HepG2 (cell line): ENCODE data around the gene HCFC1R1. TPM values are rescaled to one million over a fixed set of nuclear protein-coding genes. Genes with fewer than 3 reads are reported as not detected.

Source experiments
- ATAC-seq: fragments of 200-7000 bp; cut with Tn5 transposase; 3 replicates; pipeline ENCODE4 v1.9.1; 2020; ENCODE audit warnings: mild to moderate bottlenecking, moderate library complexity
- BruUV-seq: library from RNA; stranded (reverse); fragments of 400-500 nt; replicated peaks from 2 replicates; lab custom pipeline; 2021; lab: Mats Ljungman, UMichigan
- CTCF ChIA-PET: fragments of 300-600 bp; formaldehyde crosslinking; extraction: SDS; loops from one replicate; lab custom pipeline; 2021; ENCODE audit warnings: low total read pairs, inconsistent platforms, low intra/inter-chr PET ratio; lab: Yijun Ruan, JAX
- POLR2A ChIA-PET: fragments of 350-600 bp; sonication (Branson Sonifier 250); formaldehyde crosslinking; loops from one replicate; lab custom pipeline; 2020; ENCODE audit warnings: antibody characterized with exemption, inconsistent platforms; lab: Yijun Ruan, JAX
- DNase-seq: peaks from one replicate; pipeline ENCODE4 v3.0.0-alpha.2; 2015; ENCODE audit warnings: low spot score
- FAIRE-seq: peaks from 3 replicates; lab custom pipeline; 2011; peaks lifted over from hg19 to GRCh38; lab: Jason Lieb, UNC
- H2AFZ ChIP-seq: one replicate; pipeline ENCODE4 v1.6.1; 2011; ENCODE audit warnings: low read length, inconsistent platforms
- H3K27ac ChIP-seq: fragments of 300-600 bp; 3 replicates; pipeline ENCODE4 v1.8.0; 2011; ENCODE audit warnings: mixed run types, mild to moderate bottlenecking, mixed read lengths, low read length, inconsistent platforms; ENCODE audit not compliant: insufficient read depth; ENCODE audit errors: extremely low read length
- H3K27me3 ChIP-seq, 2 experiments: fragments of 200-600 bp in 1 of 2; 2 replicates in 1 of 2; 3 replicates in 1 of 2; pipeline versions ENCODE4 v1.6.0 to v1.8.0; 2011; ENCODE audit warnings: low read length in 2 of 2, mild to moderate bottlenecking in 2 of 2, moderate library complexity in 2 of 2, inconsistent platforms in 1 of 2; ENCODE audit not compliant: insufficient read depth in 2 of 2, control insufficient read depth in 1 of 2
- H3K36me3 ChIP-seq, 2 experiments: fragments of 200-600 bp in 1 of 2; replicated peaks in 1 of 2; 2 replicates in 1 of 2; 3 replicates in 1 of 2; pipeline versions ENCODE4 v1.5.1 to v1.8.0; 2011; ENCODE audit warnings: low read length in 2 of 2, inconsistent platforms in 1 of 2; ENCODE audit not compliant: insufficient read depth in 2 of 2, control insufficient read depth in 1 of 2
- H3K4me1 ChIP-seq: 2 replicates; pipeline ENCODE4 v1.5.1; 2012; ENCODE audit warnings: low read length, inconsistent platforms; ENCODE audit not compliant: insufficient read depth
- H3K4me2 ChIP-seq: 2 replicates; pipeline ENCODE4 v1.6.0; 2011; ENCODE audit warnings: low read depth, low read length, inconsistent platforms
- H3K4me3 ChIP-seq, 3 experiments: fragments of 200-600 bp in 1 of 3; sonication (generic), shearing (Covaris generic) in 1 of 3; replicated peaks in 1 of 3; 2 replicates each; pipeline ENCODE4 v1.5.1; 2011 to 2016; ENCODE audit warnings: low read length in 3 of 3, inconsistent platforms in 2 of 3, low read depth in 2 of 3, mild to moderate bottlenecking in 2 of 3, control low read depth in 1 of 3, mixed read lengths in 1 of 3; ENCODE audit not compliant: insufficient read depth in 1 of 3
- H3K79me2 ChIP-seq: one replicate; pipeline ENCODE4 v1.6.1; 2011; ENCODE audit warnings: low read length, inconsistent platforms; ENCODE audit not compliant: insufficient read depth
- H3K9ac ChIP-seq: 2 replicates; pipeline ENCODE4 v1.6.0; 2011; ENCODE audit warnings: mild to moderate bottlenecking, low read depth, low read length, inconsistent platforms; ENCODE audit not compliant: insufficient read depth
- H3K9me3 ChIP-seq: 2 replicates; pipeline ENCODE4 v1.5.1; 2012; ENCODE audit warnings: mild to moderate bottlenecking, low read length
- H4K20me1 ChIP-seq: 2 replicates; pipeline ENCODE4 v1.6.0; 2011; ENCODE audit warnings: inconsistent platforms, mild to moderate bottlenecking, low read length, moderate library complexity; ENCODE audit not compliant: insufficient read depth
- CENPBD1 ChIP-seq: sonication (generic); formaldehyde crosslinking; IDR thresholded peaks from 2 replicates; pipeline ENCODE4 v1.8.0; 2022; ENCODE audit warnings: missing genetic modification reagents, low read depth, mild to moderate bottlenecking, borderline replicate concordance
- ETV5 ChIP-seq: IDR thresholded peaks from 2 replicates; pipeline ENCODE4 v1.6.1; 2018; ENCODE audit warnings: missing biosample characterization, missing genetic modification reagents, inconsistent platforms, borderline replicate concordance
- HHEX ChIP-seq: IDR thresholded peaks from 2 replicates; pipeline ENCODE4 v1.6.1; 2016; ENCODE audit warnings: control low read depth
- IRF2 ChIP-seq: IDR thresholded peaks from 2 replicates; pipeline ENCODE4 v1.6.1; 2018; ENCODE audit warnings: missing genetic modification reagents, missing compliant biosample characterization
- KDM2A ChIP-seq: sonication (generic); formaldehyde crosslinking; IDR thresholded peaks from 2 replicates; pipeline ENCODE4 v1.4.0; 2020; ENCODE audit warnings: low read depth, missing genetic modification reagents, borderline replicate concordance
- TAF1 ChIP-seq: sonication (generic); formaldehyde crosslinking; IDR thresholded peaks from 2 replicates; pipeline ENCODE4 v1.4.0; 2020; ENCODE audit warnings: missing genetic modification reagents
- THAP11 ChIP-seq: IDR thresholded peaks from 2 replicates; pipeline ENCODE4 v1.6.1; 2016; ENCODE audit warnings: missing biosample characterization, missing genetic modification reagents
- ZNF547 ChIP-seq: sonication (generic); formaldehyde crosslinking; IDR thresholded peaks from 2 replicates; pipeline ENCODE4 v1.5.1; 2020; ENCODE audit warnings: mild to moderate bottlenecking, missing genetic modification reagents
- ZNF768 ChIP-seq: sonication (generic); formaldehyde crosslinking; IDR thresholded peaks from 2 replicates; pipeline ENCODE4 v1.4.0; 2020; ENCODE audit warnings: missing genetic modification reagents
- ZNF891 ChIP-seq: sonication (generic); formaldehyde crosslinking; IDR thresholded peaks from 2 replicates; pipeline ENCODE4 v1.5.0; 2020; ENCODE audit warnings: mild to moderate bottlenecking, missing genetic modification reagents
- WGBS: methylation state at CpG from one replicate; pipeline ENCODE4 v1.1.6; 2017; ENCODE audit warnings: low lambda C conversion rate; 5-methylcytosine and 5-hydroxymethylcytosine counted together
- in situ Hi-C: cut with HindIII; loops from 2 replicates; pipeline ENCODE4 v1.10.0; 2017; ENCODE audit warnings: low pct_unique_long_range_greater_than_20kb; ENCODE audit not compliant: extremely low pct_ligation_motif_present
- intact Hi-C: fragments of 100-400 bp; cut with micrococcal nuclease; formaldehyde crosslinking; loops from one replicate; pipeline ENCODE4 v1.10.0; 2022; ENCODE audit not compliant: unreplicated experiment
- polyA plus RNA-seq, 8 experiments: library from polyadenylated mRNA; depleted of rRNA in 3 of 8; stranded (reverse) in 7 of 8; unstranded in 1 of 8; fragments of >200 nt; fragmentation: Illumina TruSeq in 4 of 8; extraction: Trizol in 4 of 8; gene quantifications; 2 replicates each; pipeline versions ENCODE4 v1.2.1 to v1.2.3, GENCODE V29; 2011 to 2016; ENCODE audit warnings: low read depth in 4 of 8, missing spikeins in 1 of 8, mixed read lengths in 1 of 8; ENCODE audit not compliant: insufficient read depth in 1 of 8
- total RNA-seq, 5 experiments: library from RNA; depleted of rRNA; stranded (reverse); fragments of >200 nt; fragmentation: Illumina TruSeq; extraction: Trizol; gene quantifications; 2 replicates each; pipeline ENCODE4 v1.2.3, GENCODE V29; 2016; ENCODE audit warnings: low read depth in 1 of 5
- TF ChIP-seq, protein P1 (sequence below): sonication (generic); formaldehyde crosslinking; IDR thresholded peaks from 2 replicates; pipeline ENCODE4 v1.9.0; 2021; ENCODE audit warnings: missing genetic modification reagents, borderline replicate concordance

Gene HCFC1R1
- total and polyA plus RNA-seq, 2 of the 13 experiments (the other 11 are each of a cell fraction or from before 2014, with no cell fraction given) = 13.8 to 16.1 TPM

DNA sequence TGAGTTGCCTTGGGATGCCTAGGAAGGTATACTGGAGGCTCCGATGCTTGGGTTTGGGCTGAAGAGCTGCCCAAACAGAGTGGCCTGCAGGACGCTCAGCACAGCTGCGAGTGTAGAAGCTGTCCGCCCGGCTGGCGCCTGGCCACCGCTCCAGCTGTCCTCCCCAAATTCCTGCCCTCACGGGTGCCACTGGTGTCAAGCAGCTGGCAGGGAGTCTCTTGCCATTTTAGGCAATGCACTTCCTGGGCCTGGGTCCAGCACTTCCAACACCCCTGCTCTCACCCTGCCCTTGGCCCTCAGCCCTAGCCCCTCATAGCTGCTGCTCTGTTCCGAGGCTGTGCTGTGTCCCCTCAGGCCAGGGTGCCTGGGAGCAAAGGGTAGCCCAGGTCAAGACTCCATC, 38.3 kb downstream of the HCFC1R1 start:
- CTCF ChIA-PET = no interaction called here
- in situ Hi-C loops = no loop called here
- no TSS peak for BruUV-seq

DNA sequence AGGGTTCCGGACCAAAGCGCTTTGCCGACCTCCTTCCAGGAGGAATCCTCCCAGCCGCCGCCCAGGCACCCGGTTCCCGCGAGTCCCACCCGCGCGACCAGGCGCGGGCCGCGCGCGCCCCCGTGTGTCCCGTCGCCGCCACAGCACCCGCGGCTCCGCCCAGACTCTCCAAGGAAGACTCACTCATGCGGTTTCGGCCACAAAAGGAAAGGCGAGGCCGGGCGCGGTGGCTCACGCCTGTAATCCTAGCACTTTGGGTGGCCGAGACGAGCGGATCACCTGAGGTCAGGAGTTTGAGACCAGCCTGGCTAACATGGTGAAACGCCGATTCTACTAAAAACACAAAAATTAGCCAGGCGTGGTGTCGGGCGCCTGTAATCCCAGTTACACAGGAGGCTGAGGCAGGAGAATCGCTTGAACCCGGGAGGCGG, 40.0 kb downstream of the HCFC1R1 start:
- BruUV-seq = no TSS peak
- H3K9ac ChIP-seq = no peak overlapping the region
- no peak overlapping the region for H3K27ac ChIP-seq
- TF ChIP-seq TAF1 (CRISPR knock-in tag) (no peak), ZNF547 (CRISPR knock-in tag) (0 out of 2 replicates have a peak, but pooled peaks have one; percentile 26), THAP11 (CRISPR knock-in tag) (peak; percentile 36; the same call in 1 of the 2 replicates), HHEX (CRISPR knock-in tag) (no peak), ETV5 (CRISPR knock-in tag) (0 out of 2 replicates have a peak, but pooled peaks have one; percentile 24), CENPBD1 (CRISPR knock-in tag) (no peak), ZNF891 (CRISPR knock-in tag) (peak; percentile 63; the same call in 1 of the 2 replicates), IRF2 (CRISPR knock-in tag) (no peak), KDM2A (CRISPR knock-in tag) (peak; percentile 61; the same call in 1 of the 2 replicates)

More for the DNA sequence above, 38.3 kb downstream of the HCFC1R1 start:
- no peak overlapping the region for H3K4me2 ChIP-seq
- intact Hi-C loops = no loop called here
- TF ChIP-seq ZNF768 = peak; percentile 19; the same call in 1 of the 2 replicates
- TF ChIP-seq, protein P1, sequence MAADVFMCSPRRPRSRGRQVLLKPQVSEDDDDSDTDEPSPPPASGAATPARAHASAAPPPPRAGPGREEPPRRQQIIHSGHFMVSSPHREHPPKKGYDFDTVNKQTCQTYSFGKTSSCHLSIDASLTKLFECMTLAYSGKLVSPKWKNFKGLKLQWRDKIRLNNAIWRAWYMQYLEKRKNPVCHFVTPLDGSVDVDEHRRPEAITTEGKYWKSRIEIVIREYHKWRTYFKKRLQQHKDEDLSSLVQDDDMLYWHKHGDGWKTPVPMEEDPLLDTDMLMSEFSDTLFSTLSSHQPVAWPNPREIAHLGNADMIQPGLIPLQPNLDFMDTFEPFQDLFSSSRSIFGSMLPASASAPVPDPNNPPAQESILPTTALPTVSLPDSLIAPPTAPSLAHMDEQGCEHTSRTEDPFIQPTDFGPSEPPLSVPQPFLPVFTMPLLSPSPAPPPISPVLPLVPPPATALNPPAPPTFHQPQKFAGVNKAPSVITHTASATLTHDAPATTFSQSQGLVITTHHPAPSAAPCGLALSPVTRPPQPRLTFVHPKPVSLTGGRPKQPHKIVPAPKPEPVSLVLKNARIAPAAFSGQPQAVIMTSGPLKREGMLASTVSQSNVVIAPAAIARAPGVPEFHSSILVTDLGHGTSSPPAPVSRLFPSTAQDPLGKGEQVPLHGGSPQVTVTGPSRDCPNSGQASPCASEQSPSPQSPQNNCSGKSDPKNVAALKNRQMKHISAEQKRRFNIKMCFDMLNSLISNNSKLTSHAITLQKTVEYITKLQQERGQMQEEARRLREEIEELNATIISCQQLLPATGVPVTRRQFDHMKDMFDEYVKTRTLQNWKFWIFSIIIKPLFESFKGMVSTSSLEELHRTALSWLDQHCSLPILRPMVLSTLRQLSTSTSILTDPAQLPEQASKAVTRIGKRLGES (CRISPR knock-in tag) = no peak
- TF ChIP-seq, all 625 proteins: peak for 1
- POLR2A ChIA-PET = no interaction called here
- Histone ChIP-seq H3K9me3 (no peaks in the 10 kb centered on the region), H3K4me3 (no peak overlapping the region), H3K79me2 (no peaks in the 10 kb centered on the region), H2AFZ (no peak overlapping the region), H4K20me1 (no peaks in the 10 kb centered on the region), H3K27me3 (peaks cover 19 to 52% of the 10 kb centered on the region in 2 experiments), H3K36me3 (no peaks in the 10 kb centered on the region), H3K9ac (no peak overlapping the region), H3K27ac (no peak overlapping the region), H3K4me1 (peaks cover 26% of the 10 kb centered on the region)
- ATAC-seq (no peak), DNase-seq (no peak), FAIRE-seq (no peak)
- WGBS = no CpG with 5 or more reads among the region's 9 CpGs

More for the DNA sequence above, 40.0 kb downstream of the HCFC1R1 start:
- in situ Hi-C loops (no loop called here), intact Hi-C loops (loop anchor here (2.0 kb wide), 1 partner anchor 19 kb away; the partner anchor contains the start of gene KREMEN2)
- H3K36me3 ChIP-seq = no peaks in the 10 kb centered on the region
- ChIA-PET POLR2A (interaction anchor here (1.0 to 3.9 kb wide), 2 partner anchors 20 to 39 kb away, joined by 5 to 48 read pairs; partner anchors contain the start of genes HCFC1R1, KREMEN2, THOC6 and TNFRSF12A), CTCF (interaction anchor here (1.2 to 1.8 kb wide), 2 partner anchors 20 to 22 kb away, joined by 3 to 12 read pairs; partner anchors contain the start of gene KREMEN2)
- H3K4me3 ChIP-seq = peak overlapping the region in 2 of 3 experiments; percentile 34 to 52; a peak in 2 of 6 replicates
- FAIRE-seq (no peak), ATAC-seq (peak; percentile 18; the same call in 2 of the 3 replicates), DNase-seq (peak; percentile 42)
- H3K79me2 ChIP-seq = peaks cover 8% of the 10 kb centered on the region
- H3K9me3 ChIP-seq = no peaks in the 10 kb centered on the region
- H3K27me3 ChIP-seq = peaks cover 13 to 43% of the 10 kb centered on the region in 2 experiments; a peak in 4 of 5 replicates
- H3K4me1 ChIP-seq = peaks cover 26% of the 10 kb centered on the region
- H2AFZ ChIP-seq = no peak overlapping the region
- H4K20me1 ChIP-seq = no peaks in the 10 kb centered on the region
- WGBS = 12% methylated on average over 13 of the region's 42 CpGs
- H3K4me2 ChIP-seq = peak overlapping the region; percentile 79
